ENCODE measurements around the gene DSG3.

The DSG3 gene, protein sequence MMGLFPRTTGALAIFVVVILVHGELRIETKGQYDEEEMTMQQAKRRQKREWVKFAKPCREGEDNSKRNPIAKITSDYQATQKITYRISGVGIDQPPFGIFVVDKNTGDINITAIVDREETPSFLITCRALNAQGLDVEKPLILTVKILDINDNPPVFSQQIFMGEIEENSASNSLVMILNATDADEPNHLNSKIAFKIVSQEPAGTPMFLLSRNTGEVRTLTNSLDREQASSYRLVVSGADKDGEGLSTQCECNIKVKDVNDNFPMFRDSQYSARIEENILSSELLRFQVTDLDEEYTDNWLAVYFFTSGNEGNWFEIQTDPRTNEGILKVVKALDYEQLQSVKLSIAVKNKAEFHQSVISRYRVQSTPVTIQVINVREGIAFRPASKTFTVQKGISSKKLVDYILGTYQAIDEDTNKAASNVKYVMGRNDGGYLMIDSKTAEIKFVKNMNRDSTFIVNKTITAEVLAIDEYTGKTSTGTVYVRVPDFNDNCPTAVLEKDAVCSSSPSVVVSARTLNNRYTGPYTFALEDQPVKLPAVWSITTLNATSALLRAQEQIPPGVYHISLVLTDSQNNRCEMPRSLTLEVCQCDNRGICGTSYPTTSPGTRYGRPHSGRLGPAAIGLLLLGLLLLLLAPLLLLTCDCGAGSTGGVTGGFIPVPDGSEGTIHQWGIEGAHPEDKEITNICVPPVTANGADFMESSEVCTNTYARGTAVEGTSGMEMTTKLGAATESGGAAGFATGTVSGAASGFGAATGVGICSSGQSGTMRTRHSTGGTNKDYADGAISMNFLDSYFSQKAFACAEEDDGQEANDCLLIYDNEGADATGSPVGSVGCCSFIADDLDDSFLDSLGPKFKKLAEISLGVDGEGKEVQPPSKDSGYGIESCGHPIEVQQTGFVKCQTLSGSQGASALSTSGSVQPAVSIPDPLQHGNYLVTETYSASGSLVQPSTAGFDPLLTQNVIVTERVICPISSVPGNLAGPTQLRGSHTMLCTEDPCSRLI

DNA sequence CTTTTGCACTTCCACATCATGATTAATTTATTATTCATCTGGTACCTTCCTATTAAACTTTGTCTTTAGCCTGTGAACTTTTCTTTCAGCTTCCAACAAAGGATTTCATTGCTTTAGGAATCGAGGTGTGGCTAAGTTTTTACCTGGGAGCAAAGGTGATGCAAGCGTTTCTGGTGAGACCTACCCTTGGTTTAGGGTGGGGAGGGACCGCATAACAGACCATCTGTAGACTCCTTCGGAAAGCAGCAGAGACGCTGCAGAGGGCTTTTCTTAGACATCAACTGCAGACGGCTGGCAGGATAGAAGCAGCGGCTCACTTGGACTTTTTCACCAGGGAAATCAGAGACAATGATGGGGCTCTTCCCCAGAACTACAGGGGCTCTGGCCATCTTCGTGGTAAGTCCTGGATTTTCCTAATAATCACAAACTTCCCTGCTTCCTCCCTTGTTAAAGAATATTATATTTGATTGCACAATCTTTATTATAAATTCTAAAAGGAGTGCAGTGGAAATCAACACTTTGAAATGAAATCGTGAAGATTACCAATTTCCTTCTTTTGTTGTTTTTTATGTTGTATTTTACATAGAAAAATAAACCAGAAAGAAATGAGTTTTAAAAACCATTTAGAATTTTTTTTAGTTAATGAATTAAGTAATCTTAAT lies at the start of gene DSG3:
TSS of gene DSG3 (plus strand) at position 212 of the 662 bp plus-strand sequence. CDS start at position 349, 137 bp downstream.
- TF ChIP-seq, protein P1, sequence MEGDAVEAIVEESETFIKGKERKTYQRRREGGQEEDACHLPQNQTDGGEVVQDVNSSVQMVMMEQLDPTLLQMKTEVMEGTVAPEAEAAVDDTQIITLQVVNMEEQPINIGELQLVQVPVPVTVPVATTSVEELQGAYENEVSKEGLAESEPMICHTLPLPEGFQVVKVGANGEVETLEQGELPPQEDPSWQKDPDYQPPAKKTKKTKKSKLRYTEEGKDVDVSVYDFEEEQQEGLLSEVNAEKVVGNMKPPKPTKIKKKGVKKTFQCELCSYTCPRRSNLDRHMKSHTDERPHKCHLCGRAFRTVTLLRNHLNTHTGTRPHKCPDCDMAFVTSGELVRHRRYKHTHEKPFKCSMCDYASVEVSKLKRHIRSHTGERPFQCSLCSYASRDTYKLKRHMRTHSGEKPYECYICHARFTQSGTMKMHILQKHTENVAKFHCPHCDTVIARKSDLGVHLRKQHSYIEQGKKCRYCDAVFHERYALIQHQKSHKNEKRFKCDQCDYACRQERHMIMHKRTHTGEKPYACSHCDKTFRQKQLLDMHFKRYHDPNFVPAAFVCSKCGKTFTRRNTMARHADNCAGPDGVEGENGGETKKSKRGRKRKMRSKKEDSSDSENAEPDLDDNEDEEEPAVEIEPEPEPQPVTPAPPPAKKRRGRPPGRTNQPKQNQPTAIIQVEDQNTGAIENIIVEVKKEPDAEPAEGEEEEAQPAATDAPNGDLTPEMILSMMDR (IDR thresholded peaks at IDR 0.05; ENCODE audit: insufficient read depth, missing control alignments): no peak
- no peak for FAIRE-seq
- DNase-seq (ENCODE audit: insufficient read length, low spot score): no peak

DNA sequence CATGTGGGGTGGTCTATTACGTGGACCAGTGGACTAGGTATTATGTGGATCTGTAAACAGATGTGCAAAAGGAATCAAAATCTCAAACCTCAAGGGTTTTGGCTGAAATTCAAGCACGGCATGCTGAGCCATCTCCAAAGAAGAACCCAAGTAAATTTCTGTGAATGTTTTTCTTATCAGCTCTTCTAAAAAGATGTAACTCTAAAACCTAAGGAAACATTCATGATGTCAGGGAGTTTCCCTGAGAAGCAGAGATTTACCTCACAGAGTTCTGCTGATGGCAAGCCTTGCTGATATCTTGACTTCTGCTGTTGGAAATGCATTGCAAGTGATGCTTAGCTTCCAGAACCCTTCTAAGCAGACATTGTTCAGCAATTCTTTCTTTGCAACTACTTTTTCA lies 49.4 kb upstream of the DSG3 start:
- no peak for DNase-seq (ENCODE audit: insufficient read length, low spot score)
- no peak for FAIRE-seq
- TF ChIP-seq, protein P1 (IDR thresholded peaks at IDR 0.05; ENCODE audit: insufficient read depth, missing control alignments): no peak

DNA sequence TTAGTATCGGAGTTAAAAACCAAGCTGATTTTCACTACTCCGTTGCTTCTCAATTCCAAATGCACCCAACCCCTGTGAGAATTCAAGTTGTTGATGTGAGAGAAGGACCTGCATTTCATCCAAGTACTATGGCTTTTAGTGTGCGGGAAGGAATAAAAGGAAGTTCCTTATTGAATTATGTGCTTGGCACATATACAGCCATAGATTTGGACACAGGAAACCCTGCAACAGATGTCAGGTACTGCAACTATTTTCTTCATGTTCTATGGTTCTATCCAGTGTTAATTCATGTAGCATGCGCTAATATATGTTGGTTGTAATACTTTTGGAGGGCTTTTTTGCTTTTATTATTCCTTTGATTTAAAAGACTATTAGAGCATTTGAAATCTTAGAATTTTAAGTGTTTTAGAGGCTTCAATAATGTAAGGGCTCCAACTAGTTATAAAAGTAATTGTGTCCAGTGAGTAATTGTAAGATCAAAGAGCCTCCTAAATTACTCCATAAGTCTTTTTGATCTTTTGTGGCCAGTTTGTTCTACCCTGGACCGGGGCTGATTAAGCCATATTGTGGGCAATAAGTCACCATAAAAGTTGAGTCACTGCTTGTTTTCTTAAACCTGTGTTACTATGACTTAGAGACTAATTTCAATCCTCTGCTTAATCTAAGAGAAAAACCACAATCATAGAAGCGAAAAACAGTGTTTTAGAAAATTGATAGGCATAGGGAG lies 48.1 kb upstream of the DSG3 start:
- peak; percentile 82 for FAIRE-seq
- DNase-seq (ENCODE audit: insufficient read length, low spot score): no peak

DNA sequence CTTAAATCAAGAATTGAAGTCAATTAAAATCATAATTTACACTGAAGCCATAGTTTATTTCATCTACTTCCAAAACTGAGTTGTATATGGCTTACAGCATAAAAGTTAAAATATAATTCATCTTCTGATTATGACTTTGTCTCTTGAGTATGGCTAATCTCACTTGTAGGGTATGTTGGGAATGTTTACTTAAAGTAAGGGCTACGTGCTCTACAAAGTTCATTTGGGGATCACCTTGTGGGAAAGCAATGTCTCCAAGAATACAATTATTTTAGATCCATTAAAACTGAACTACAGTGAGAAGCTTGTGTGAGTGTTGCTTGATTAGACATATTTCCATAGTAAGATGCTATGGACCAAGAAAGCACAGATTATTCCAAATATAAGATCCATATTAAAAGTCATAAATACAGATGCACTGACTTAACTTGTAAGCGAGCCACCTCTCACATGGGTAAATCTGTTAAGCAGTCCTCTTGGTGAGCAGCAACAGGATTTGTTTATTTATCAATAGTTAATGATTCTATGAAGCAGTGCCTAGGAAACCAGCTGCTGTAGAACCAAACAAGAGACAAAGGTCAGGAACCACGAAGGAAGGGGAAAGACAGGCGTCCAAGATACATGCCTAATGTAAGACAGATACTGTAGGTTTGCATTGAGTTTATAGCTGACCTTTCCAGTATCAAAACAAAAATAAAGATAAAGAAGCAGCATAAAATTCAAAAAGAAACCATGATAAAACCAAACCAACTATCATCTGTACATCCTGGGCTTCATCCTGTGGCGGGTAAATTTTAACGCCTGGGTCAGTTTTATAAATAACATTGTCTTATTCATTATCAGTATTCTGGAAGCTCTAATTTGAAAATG lies 46.1 kb upstream of the DSG3 start:
- DNase-seq (ENCODE audit: insufficient read length, low spot score): no peak
- TF ChIP-seq, protein P1 (IDR thresholded peaks at IDR 0.05; ENCODE audit: insufficient read depth, missing control alignments): no peak
- no peak for FAIRE-seq

More for the DNA sequence above, 48.1 kb upstream of the DSG3 start:
- TF ChIP-seq, protein P1 (IDR thresholded peaks at IDR 0.05; ENCODE audit: insufficient read depth, missing control alignments): no peak

DNA sequence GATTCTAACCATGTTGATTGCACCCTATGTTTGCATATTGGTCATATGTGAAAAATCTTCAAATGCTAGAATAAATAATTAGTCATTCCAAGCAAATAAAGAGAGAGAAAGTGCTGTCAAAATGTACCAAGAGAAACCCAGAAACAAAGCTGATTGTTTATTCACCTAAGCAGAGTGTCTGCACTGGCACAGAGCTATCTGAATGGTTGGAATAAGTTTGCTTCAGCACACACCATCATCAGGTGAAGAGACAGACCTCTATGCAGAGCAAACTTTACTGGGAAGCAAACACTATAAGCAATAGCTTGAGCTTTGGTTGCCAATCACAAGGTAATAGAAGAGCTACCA lies 45.5 kb upstream of the DSG3 start:
- FAIRE-seq: no peak
- TF ChIP-seq, protein P1 (IDR thresholded peaks at IDR 0.05; ENCODE audit: insufficient read depth, missing control alignments): no peak
- DNase-seq (ENCODE audit: insufficient read length, low spot score): no peak

DNA sequence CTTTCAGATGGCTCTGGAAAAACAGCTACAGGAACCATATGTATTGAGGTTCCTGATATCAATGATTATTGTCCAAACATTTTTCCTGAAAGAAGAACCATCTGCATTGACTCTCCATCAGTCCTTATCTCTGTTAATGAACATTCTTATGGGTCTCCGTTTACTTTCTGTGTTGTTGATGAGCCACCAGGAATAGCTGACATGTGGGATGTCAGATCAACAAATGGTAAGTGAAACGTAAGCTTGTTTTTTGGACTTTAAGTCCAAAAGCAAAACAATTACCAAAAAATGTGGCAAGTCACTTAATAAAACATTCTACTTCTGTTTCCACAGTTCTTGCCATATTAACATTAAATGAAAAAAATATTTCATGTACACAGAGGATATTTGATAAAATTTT lies 44.1 kb upstream of the DSG3 start:
- FAIRE-seq (peak; percentile 78), DNase-seq (ENCODE audit: insufficient read length, low spot score) (no peak)
- TF ChIP-seq, protein P1 (IDR thresholded peaks at IDR 0.05; ENCODE audit: insufficient read depth, missing control alignments): no peak

Data from D721Med (cell line).